NOMO-1 treated with dmso at 0.1 percent for 144 hours (cell line): ENCODE data around the gene CDH5.
A peak's percentile ranks its signal among the peaks of the same experiment; 100 is the strongest.

ENCODE experiments used
- DNase-seq: peaks from one replicate; lab custom pipeline; 2025; ENCODE audit not compliant: unreplicated experiment; lab: John Stamatoyannopoulos, UW

CDH5 gene

DNA sequence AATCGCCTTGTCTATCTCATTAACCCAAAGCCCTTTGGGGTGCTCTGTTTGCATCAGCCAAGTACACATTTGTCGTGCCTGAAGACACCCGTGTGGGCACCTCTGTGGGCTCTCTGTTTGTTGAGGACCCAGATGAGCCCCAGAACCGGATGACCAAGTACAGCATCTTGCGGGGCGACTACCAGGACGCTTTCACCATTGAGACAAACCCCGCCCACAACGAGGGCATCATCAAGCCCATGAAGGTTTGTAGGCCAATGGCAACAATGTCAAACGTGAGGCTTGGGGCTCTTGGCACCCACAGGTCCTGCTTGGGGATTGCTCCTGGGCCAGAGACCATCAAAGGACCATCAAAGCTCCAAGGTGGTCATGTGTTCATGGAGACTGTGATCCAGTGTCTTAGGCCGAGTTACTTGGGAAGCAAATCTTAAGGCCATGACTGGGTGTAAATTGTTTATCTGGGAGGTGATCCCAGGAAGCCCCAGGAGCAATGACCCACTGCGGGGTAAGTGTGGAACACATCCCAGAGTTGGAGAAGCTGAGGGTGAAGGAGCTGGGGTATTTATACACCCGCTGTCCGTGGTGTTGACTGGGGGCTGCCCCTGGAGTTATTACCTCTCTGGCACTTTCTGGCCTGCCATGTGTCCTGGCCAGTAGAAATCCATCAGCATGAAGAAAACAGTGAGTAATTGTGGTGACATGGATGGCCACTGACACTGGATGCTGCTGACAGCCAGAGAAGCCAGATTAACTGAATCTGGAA is 24.0 kb downstream of the CDH5 start:
- no peak for DNase-seq

DNA sequence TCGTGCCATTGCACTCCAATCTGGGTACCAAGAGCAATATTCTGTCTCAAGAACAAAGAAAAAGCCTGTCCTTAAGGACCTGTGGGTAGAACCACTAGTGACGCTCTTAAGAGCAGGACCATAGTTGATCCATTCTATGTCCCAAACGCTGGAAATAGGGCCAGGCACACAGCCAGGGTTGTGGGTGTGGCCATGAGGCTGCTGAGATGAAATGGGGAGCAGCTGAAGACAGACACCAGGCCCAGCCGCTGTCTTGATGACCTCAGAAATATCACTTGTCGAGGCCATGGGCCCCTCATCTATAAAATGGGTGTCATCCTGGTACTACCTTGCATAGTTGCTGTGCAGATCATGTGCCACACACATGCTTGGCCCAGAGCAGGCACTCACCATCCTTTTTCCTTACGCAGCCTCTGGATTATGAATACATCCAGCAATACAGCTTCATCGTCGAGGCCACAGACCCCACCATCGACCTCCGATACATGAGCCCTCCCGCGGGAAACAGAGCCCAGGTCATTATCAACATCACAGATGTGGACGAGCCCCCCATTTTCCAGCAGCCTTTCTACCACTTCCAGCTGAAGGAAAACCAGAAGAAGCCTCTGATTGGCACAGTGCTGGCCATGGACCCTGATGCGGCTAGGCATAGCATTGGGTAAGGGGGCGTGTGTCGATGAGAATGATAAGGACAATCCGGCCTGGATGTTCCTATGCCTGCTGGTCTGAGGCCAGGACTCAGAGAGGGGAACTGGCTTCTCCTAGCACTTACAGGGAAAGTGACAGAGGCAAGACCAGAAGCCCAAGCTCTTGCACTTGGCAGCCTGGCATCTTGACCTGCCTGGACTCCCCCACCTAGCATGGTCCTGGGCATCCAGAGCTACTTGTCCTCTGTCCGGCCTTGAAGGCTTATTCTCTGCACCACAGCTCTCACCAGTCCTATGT is 25.5 kb downstream of the CDH5 start:
- DNase-seq: no peak

DNA sequence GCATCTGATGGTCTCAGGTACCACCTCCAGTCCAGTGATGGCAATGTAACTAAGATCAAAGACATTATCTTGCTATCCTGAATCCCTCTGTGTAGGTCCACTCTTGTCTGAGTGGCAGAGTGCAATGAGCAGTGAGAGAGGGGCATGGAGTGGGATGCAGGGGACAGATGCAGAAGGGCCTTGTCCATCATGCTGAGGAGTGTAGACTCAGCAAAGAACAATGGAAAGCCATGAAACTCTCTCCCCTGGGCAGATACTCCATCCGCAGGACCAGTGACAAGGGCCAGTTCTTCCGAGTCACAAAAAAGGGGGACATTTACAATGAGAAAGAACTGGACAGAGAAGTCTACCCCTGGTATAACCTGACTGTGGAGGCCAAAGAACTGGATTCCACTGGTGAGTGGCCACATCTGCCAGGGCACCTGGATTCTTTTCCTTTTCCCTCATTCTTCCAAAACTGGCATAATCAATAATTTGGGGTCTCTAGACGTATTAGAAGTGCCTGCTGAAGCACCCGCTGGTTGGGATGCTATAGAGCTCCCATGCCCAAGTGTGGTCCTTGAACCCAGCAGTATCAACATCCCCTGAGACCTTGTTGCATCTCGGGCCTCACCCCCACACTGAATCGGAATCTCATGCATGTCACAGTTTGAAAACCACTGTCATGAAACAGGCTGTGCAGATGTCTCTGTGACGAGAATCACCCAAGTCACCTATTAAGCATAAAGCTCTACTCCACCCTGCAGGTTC is 29.5 kb downstream of the CDH5 start:
- no peak for DNase-seq

DNA sequence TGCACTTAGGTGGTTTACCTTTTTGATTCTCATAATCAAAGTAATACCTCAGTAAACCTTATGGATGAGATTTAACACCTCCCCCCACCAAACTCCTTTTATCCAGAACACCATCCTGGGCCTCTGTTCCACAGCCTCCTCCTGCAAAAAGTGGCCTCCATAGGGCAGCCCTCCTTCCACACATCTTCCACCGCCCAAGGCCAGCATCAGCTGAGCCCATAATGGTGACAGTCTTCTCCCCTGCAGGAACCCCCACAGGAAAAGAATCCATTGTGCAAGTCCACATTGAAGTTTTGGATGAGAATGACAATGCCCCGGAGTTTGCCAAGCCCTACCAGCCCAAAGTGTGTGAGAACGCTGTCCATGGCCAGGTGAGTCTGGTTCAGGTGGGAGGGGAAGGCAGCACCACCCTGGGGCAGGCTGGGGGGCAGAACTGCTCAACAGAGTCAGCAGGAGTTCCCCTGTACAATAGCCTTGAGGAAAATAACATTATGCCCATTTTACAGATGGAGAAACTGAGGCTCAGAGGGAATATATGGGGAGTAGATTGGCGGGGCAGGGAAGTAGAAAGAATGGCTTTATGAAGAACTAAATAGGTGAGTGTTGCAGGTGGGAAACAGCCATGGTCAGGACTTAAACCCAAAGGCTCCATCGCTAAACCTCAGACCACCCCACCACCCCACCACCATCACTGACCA is 31.4 kb downstream of the CDH5 start:
- DNase-seq: no peak

DNA sequence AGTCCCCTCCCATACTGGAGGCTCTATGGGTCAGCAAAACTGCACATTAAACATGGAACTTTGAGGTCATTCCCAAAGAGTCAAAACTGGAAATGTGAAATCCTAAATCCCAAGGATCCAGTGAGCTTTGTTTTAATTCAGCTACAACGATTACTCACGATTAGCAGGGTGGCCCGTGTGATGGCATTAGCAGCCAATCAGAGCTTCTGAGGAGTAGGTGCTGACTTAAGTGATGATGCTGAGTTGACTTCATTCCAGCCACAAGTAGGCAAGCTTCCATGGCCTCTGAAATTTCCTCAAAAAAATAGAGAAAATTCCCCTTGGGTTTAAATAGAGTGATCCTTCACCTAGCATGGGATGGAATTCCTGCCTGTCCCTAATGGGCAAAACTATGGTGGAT is 32.5 kb downstream of the CDH5 start:
- no peak for DNase-seq

DNA sequence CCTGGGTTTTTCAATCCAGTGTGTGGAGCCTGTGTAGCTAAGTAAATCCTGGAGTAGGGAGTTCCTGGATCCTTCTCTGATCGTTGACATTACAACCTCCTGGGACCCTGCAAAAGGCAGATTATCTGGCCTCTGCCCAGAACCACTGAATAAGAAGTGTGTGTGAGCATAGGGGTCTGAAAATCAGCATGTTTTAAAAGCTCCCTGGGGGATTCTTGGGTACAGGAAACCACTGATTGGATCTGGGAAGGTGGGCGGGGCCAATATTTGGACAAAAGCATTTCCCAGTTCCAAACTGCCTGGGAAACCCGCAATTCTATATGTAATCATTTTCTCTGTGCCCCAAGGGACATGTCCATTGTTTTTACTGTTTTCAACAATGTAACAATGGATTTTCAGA is 33.4 kb downstream of the CDH5 start:
- DNase-seq: no peak

DNA sequence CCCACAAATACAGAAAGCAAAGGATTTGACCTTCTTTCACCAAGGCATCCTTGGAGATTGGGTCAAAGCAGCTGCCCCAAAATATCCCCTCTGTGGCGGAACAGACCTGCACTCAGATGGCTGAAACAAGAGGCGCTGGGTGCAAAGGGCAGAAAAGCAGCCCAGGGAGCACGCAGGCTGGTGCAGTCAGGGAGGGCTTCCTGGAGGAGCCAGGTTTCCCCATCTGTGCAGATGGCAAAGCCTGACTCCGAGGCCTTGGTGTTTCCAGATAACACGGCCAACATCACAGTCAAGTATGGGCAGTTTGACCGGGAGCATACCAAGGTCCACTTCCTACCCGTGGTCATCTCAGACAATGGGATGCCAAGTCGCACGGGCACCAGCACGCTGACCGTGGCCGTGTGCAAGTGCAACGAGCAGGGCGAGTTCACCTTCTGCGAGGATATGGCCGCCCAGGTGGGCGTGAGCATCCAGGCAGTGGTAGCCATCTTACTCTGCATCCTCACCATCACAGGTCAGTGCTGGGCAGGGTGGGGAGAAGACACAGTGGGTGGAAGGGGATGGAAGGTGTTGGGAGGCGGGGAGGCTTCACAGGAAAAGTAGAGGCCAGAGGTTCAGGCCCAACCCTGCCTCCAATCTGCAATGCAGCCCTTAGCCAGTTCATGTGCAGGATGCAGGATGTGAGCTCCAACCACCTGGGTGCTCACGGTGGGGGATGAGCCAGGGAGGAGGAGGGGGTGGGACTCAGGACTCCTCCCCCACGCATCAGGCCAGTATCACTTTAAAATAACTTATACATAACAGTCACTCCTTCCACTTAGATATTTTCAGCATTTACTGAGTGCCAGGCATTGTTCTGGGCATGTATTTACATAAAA is 34.3 kb downstream of the CDH5 start:
- no peak for DNase-seq

DNA sequence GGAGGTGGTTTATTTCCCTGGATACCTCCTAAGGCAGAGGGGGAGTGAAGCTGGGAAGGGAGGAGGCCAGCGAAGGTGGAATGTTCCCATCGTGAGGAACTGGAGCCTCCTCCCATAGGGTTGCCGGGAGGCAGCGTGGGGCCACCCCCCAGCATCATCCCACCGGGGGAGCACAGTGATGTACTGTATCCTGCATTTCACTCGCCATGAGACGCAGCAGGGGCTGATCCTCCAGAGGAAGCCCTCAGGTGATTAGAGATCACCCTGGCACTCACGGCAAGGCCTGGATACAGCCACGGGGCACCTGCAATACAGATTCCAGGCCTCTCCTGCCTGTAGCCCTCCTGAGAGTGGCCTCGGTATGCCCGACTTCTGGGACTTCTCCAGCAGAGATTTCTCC is 35.1 kb downstream of the CDH5 start:
- no peak for DNase-seq

DNA sequence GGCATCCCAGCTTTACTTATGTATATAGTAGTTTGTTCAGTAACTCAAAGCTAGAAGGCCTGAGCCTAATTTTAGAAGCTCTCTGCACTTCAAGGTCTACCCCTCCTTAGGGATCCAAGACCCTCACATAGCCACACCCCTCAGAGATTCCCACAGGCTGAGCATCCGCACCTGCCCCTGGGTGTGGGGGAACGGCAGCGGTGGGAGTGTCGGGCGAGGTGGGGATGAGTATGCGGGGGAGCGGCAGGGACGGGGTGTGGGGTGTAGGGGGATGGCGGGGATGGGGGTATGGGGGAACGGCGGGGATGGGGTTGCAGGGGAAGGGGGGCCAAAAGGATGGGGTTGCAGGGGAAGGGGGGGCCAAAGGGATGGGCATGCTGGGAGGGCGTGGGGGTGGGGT is 35.7 kb downstream of the CDH5 start:
- DNase-seq: no peak

DNA sequence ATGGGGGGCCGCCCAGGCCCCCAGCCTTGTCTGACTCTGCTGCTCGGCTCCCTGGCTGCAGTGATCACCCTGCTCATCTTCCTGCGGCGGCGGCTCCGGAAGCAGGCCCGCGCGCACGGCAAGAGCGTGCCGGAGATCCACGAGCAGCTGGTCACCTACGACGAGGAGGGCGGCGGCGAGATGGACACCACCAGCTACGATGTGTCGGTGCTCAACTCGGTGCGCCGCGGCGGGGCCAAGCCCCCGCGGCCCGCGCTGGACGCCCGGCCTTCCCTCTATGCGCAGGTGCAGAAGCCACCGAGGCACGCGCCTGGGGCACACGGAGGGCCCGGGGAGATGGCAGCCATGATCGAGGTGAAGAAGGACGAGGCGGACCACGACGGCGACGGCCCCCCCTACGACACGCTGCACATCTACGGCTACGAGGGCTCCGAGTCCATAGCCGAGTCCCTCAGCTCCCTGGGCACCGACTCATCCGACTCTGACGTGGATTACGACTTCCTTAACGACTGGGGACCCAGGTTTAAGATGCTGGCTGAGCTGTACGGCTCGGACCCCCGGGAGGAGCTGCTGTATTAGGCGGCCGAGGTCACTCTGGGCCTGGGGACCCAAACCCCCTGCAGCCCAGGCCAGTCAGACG is 36.2 kb downstream of the CDH5 start:
- no peak for DNase-seq

DNA sequence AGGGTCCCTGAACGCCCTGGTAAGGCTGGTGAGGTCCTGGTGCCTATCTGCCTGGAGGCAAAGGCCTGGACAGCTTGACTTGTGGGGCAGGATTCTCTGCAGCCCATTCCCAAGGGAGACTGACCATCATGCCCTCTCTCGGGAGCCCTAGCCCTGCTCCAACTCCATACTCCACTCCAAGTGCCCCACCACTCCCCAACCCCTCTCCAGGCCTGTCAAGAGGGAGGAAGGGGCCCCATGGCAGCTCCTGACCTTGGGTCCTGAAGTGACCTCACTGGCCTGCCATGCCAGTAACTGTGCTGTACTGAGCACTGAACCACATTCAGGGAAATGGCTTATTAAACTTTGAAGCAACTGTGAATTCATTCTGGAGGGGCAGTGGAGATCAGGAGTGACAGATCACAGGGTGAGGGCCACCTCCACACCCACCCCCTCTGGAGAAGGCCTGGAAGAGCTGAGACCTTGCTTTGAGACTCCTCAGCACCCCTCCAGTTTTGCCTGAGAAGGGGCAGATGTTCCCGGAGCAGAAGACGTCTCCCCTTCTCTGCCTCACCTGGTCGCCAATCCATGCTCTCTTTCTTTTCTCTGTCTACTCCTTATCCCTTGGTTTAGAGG is 37.1 kb downstream of the CDH5 start:
- no peak for DNase-seq

DNA sequence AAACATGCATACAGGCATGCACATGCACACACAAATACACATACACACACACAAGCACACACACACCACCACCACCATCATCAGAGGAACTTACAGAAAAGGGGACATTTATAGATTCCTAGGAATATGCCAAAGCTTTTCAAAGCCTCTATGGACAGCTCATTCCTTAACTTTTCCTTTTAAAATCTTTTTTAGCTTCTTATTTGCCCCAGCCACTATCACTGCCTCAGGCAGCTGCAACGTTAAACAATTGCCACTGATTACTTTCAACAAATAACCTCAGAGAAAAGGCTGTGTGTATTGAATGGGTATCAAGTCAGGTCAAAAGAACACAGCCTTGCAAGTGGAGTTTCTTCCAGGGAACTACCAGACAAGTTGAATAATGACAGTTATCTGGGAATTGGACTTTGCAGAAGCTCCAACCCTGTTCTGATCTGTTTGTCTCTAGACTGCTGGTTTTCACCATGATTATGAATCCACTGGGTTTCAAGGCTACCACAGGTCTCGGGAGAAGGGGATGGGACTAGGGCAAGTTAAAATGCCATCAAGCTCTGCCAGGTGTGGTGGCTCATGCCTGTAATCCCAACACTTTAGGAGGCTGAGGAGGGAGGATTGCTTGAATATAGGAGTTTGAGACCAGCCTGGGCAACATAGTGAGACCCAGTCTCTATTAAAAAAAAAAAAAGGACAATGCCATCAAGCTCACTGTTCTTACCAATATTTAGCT is 38.7 kb downstream of the CDH5 start:
- DNase-seq: no peak

DNA sequence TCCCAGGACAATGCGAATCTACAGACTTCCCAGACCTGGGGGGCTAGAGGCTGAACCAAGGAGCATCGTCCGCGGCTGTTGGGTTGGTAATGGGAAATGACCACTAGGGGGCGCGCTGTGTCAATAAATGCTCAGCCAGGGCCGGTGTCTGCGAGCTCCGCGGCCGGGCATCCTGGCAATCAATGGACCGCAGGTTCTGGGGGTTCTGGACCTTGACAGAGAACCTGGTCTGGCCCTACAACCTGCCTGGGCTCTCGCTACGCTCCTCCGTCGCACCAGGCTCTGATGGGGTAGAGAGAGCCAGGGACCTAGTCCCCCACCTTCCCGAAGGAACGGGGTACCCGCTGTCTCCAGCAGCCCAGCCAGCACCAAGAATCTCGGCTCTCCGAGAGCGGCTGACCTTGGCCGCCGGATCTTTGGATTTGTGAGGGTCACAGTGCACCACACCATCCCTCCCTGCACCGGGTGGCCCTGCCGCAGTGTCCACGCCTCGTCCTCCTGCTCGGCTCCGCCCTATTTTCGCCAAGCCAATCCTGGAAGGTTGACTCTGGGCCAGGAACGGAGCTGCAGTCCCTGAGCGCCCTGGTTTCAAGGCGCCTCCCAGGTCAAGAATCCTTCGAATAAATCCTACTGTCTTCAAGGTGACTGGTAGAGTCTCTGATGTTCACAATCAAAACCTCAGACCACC is 40.2 kb downstream of the CDH5 start:
- peak; percentile 28 for DNase-seq

DNA sequence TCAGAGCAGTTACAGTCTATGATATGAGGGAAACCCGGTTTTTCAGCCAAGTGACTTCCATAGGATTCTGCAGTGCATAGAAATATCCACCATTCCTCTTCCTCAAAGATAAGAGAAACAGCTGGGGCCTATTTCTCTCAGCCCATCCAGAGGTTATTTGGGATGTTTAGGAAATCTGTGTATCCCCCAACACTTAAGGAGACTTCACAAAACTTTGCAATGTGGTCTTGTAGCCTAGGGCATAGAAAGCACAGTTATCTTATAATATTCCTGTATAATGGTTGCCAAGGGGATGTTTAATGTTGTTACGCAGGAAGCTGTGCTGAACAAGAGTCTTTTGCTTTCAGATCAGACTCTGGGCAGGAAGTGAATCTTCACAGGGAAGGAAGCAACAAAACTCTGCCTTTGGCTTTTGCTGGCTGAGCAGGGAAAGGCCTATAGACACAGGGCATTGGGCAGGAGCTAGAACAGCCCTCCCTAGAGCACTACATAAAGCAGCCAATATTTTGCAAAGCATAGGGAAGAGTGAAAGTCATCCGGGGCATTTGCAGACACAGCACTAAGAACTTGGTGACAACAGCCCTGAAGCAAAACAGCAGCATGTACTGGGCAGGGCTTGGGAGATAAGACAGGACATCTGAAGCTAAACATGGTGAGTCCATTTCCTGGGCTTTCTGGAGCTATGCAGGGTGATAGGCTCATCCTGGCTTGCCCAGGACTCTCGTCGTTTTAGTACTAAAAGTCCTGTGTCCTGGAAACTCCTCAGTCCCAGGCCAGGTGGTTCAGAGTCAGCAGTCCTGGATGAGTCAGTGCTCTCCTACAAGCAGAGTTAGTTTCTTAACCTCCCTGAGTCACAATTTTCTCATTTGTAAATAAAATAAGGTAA is 41.9 kb downstream of the CDH5 start:
- DNase-seq: no peak

DNA sequence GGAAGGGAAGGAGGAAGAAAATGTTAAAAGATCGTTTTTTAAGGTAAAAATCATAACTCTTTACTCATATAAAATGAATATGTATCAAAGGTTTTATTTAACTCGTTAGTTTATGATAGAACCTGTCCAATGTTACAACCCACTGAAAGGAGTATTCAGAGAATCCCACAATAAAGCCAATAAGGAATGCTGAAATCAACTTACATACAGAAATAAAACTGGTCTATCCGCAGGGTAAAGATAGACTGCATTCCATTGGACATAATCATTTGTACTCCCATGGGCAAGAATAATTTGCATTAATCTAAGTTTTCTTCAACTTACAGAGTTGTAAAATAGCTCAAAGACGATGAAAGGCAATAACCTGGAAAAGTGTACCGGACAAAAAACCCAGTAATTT is 42.7 kb downstream of the CDH5 start:
- DNase-seq: no peak

DNA sequence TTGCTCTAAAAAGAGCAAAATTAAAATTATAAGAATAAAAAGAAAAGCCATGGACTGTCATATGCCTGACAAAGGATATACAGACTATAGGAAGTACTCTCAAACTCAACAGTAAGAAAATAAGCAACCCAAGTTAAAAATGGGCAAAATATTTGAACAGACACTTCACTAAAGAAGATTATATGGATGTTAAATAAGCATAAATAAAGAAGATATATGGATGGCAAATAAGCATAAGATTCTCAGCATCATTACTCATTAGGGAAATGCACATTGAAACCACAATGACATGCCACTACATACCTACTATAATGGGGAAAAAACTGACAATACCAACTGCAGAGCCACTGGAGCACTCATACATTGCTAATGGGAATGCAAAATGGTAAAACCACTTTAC is 45.7 kb downstream of the CDH5 start:
- DNase-seq: no peak

DNA sequence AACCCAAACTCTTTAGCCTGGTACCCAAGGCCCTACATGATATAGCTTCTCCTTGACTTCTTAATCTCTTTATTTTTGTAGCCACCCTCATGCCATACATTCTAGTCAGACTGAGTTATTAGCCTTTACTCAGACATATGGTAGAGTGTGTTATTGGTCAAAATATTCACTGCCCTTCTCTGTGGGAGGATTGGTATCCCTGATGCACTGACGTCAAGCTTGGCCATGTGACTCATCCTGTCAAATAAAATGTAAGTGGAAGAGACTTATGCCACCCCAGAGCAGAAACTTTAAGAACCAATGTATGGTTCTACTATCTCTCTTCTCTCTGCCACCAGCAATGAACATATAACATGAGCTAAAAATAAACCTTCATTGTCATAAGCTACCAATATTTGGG is 48.4 kb downstream of the CDH5 start:
- DNase-seq: no peak
